ENCODE data around the gene ROR1. TPM values are rescaled to one million over a fixed set of nuclear protein-coding genes. Genes with fewer than 3 reads are reported as not detected.

ROR1 gene
- total and polyA plus RNA-seq, 2 of the 13 experiments (the other 11 are each of a cell fraction or from before 2014, with no cell fraction given) = 0.58 to 2.3 TPM

GRCh38 chr1:63858153-63858552, 84.3 kb downstream of the ROR1 start (continued):
- TF ChIP-seq ZNF639 (CRISPR knock-in tag; conservative IDR thresholded peaks at IDR 0.05) = no peak
- TF ChIP-seq KLF9 (CRISPR knock-in tag; IDR thresholded peaks at IDR 0.05; ENCODE audit: low read depth) = no peak
- no peak for TF ChIP-seq SETDB1 (CRISPR knock-in tag; IDR thresholded peaks at IDR 0.05; ENCODE audit: borderline replicate concordance)
- TF ChIP-seq SMARCC2 (IDR thresholded peaks at IDR 0.05) = no peak
- TF ChIP-seq ZBTB43 (CRISPR knock-in tag; conservative IDR thresholded peaks at IDR 0.05) = no peak
- no peak for TF ChIP-seq PLSCR1 (CRISPR knock-in tag; IDR thresholded peaks at IDR 0.05; ENCODE audit: borderline replicate concordance)

GRCh38 chr1:63859480-63860275, 85.9 kb downstream of the ROR1 start:
- intact Hi-C loops (cut with micrococcal nuclease; ENCODE audit: unreplicated experiment) (no loop called here), in situ Hi-C loops (cut with HindIII; ENCODE audit: extremely low pct_ligation_motif_present, low pct_unique_long_range_greater_than_20kb) (no loop called here)
- BruUV-seq (replicated peaks) = no TSS peak
- CTCF ChIA-PET (ENCODE audit: low intra/inter-chr PET ratio, low total read pairs) = no interaction called here
- no peak for DNase-seq (ENCODE audit: low spot score)
- H3K36me3 ChIP-seq (replicated peaks in 1 of 2; ENCODE audit: control insufficient read depth in 1 of 2, insufficient read depth in 2 of 2, low read length in 2 of 2) = no peaks in the 10 kb centered on the region
- POLR2A ChIA-PET = no interaction called here
- H3K27ac ChIP-seq (ENCODE audit: extremely low read length, insufficient read depth, low read length) = no peak overlapping the region
- FAIRE-seq = no peak
- H4K20me1 ChIP-seq (ENCODE audit: insufficient read depth, low read length) = no peaks in the 10 kb centered on the region
- WGBS (ENCODE audit: low lambda C conversion rate) = 74% methylated on average over 3 of the region's 3 CpGs
- no peak overlapping the region for H3K4me2 ChIP-seq (ENCODE audit: low read depth, low read length)
- H2AFZ ChIP-seq (ENCODE audit: low read length) = no peak overlapping the region
- H3K79me2 ChIP-seq (ENCODE audit: insufficient read depth, low read length) = no peaks in the 10 kb centered on the region
- no peak overlapping the region for H3K4me3 ChIP-seq (replicated peaks in 1 of 3; ENCODE audit: insufficient read depth in 1 of 3, low read depth in 2 of 3, low read length in 3 of 3)
- no peaks in the 10 kb centered on the region for H3K4me1 ChIP-seq (ENCODE audit: insufficient read depth, low read length)
- H3K27me3 ChIP-seq (ENCODE audit: control insufficient read depth in 1 of 2, insufficient read depth in 2 of 2, low read length in 2 of 2) = no peaks in the 10 kb centered on the region
- H3K9me3 ChIP-seq (ENCODE audit: low read length) = no peaks in the 10 kb centered on the region
- no peak for ATAC-seq
- no peak overlapping the region for H3K9ac ChIP-seq (ENCODE audit: insufficient read depth, low read depth, low read length)
- TF ChIP-seq ZNF720 (CRISPR knock-in tag; IDR thresholded peaks at IDR 0.05) = no peak
- TF ChIP-seq FOXP1 (IDR thresholded peaks at IDR 0.05) = no peak
- TF ChIP-seq FOXP1 (CRISPR knock-in tag; IDR thresholded peaks at IDR 0.05) = no peak
- TF ChIP-seq SMAD3 (CRISPR knock-in tag; IDR thresholded peaks at IDR 0.05) = no peak
- TF ChIP-seq IKZF1 (IDR thresholded peaks at IDR 0.05) = no peak
- TF ChIP-seq ZZZ3 (CRISPR knock-in tag; IDR thresholded peaks at IDR 0.05; ENCODE audit: borderline replicate concordance) = no peak
- TF ChIP-seq ZNF264 (CRISPR knock-in tag; IDR thresholded peaks at IDR 0.05) = no peak
- no peak for TF ChIP-seq GMEB1 (CRISPR knock-in tag; IDR thresholded peaks at IDR 0.05; ENCODE audit: borderline replicate concordance)
- TF ChIP-seq CHCHD3 (CRISPR knock-in tag; IDR thresholded peaks at IDR 0.05) = no peak
- TF ChIP-seq ZFP37 (CRISPR knock-in tag; IDR thresholded peaks at IDR 0.05; ENCODE audit: borderline replicate concordance) = no peak
- no peak for TF ChIP-seq FOXO1 (CRISPR knock-in tag; IDR thresholded peaks at IDR 0.05)
- TF ChIP-seq ZNF34 (CRISPR knock-in tag; IDR thresholded peaks at IDR 0.05; ENCODE audit: borderline replicate concordance) = no peak
- TF ChIP-seq NR2F6 (IDR thresholded peaks at IDR 0.05) = no peak
- no peak for TF ChIP-seq NR2F6 (CRISPR knock-in tag; IDR thresholded peaks at IDR 0.05)
- TF ChIP-seq PHF21A (CRISPR knock-in tag; IDR thresholded peaks at IDR 0.05) = no peak
- no peak for TF ChIP-seq ZNF333 (CRISPR knock-in tag; IDR thresholded peaks at IDR 0.05; ENCODE audit: borderline replicate concordance)

All from HepG2 (cell line).